ENCODE measurements around the gene GP2.
"Not testable (repeated sequence)": the region's sequence is repeated elsewhere in the genome, so short reads cannot be mapped to it uniquely, and the experiment has no call there.

The GP2 gene

DNA sequence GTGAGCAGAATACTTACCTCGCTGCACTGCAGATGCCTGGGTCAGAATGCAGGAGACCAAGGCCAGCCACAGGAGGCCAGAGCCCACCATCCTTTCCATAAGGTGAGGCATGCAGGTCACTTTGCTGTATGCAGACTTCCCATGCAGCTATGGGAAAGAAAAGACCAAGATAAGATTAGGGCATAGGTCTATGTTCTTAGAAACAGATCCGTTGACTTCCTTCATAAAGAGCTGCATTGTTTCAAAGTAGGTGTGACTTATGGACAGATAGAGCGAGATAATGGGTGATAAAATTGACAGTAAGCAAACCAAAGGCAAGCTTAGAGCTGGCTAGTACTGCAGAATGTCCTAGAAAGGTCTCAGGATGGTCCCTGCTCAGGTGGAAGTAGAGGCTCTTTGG lies 992 bp downstream of the GP2 start:
- DNase-seq (ENCODE audit: low read depth in 2 of 3, low spot score in 2 of 3): no peak

GRCh38 chr16:20325005-20325404 lies 2.3 kb downstream of the GP2 start:
- DNase-seq (ENCODE audit: low read depth in 2 of 3, low spot score in 2 of 3): no peak

DNA sequence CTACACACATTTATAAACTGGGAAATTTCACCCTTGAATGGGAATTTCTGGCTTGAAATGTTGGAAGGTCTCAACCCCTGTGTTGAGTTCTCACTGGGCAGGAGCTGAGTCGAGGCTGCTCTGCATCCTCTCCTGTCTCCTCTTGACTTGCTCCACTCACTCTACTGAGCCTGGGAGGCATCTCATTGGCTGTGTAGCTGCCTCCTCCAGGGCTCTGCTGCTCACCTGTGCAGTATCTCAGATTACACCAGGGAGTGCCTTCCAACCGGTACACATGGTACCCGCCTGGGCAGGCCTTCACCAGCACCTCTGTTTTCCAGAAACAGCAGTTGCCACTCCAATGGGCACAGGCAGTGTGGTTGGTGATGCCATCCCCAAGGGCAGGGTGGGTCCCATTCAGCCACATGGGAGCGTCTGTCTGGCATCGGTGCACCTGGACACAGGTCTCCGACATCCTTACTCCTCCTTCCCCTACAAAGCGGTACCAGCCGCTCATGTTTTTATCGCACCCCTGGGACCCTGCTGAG lies 3.7 kb downstream of the GP2 start:
- DNase-seq (ENCODE audit: low read depth in 2 of 3, low spot score in 2 of 3): no peak

DNA sequence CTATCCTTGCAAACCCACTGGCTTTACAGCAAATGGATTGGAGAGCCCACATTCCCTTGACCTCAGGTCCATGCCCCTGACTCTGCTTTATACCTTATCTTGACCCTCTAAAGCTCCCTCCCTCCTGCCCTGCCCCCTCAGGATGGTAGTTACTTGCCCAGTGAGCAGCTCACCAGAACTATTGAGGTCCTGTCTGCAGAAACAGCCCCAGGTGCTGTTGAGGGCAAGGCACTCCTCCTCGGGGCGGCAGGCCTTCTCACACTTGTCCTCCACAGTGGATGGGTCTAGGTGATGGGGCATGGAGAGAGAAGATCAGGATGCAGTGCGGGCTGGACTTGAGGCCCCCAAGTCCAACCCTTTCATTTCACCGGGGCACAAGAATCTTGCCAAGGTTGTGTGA lies 4.6 kb downstream of the GP2 start:
- DNase-seq (ENCODE audit: low read depth in 2 of 3, low spot score in 2 of 3): no peak

DNA sequence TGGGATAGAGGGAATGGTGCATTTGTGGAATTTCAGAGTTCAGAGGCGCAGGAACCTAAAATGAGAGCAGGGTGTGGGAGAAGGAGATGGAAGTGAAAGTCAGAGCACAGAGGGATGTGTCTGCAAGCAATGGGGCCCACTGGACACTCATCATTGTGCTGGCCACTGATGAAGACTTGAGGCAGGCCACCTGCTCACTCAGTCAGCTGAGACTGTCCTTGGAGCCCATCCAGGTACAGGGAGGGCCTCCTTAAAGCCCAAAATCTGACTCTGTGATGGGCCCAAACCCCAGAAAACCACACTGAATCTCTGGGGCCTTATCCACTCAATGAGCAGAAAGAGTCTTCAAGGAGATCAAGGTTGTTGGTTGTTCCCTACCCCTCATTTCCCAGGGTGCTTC lies 5.6 kb downstream of the GP2 start:
- no peak for DNase-seq (ENCODE audit: low read depth in 2 of 3, low spot score in 2 of 3)

DNA sequence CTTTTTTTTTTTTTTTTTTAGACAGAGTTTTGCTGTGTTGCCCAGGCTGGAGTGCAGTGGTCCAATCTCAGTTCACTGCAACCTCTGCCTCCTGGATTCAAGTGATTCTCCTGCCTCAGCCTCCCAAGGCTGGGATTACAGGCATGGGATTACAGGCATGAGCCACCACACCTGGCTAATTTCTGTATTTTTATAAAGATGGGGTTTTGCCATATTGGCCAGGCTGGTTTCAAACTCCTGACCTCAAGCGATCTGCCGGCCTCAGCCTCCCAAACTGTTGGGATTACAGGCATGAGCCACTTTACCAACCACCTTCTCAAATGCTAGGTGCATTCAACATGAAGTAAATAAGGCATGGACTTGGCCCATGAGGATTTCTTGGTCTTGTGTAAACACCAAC lies 6.3 kb downstream of the GP2 start:
- not testable (repeated sequence) for DNase-seq (ENCODE audit: low read depth in 2 of 3, low spot score in 2 of 3)

GRCh38 chr16:20320592-20320991 lies 6.7 kb downstream of the GP2 start:
- DNase-seq (ENCODE audit: low read depth in 2 of 3, low spot score in 2 of 3): no peak

DNA sequence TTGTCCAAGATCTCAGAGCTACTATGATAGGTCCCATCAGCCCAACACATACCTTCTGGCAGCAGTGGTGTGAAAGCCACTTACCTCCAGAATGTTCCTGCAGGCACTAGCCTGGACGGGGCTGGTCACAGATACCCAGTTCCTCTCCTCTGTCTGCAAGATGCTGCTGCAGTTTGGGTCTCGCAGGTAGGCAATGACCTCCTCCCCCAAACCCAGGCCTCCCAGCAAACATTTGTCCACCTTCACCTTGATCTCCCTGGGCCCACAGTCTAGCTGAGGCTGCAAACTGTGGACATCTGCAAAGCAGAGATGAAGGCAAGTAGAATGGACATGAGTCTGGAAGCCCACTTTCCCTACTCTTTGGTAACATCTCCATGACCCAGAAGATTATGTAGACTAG lies 7.1 kb downstream of the GP2 start:
- DNase-seq (ENCODE audit: low read depth in 2 of 3, low spot score in 2 of 3): no peak

- DNase-seq (ENCODE audit: low read depth in 2 of 3, low spot score in 2 of 3): no peak
These were observed 7.9 kb downstream of the GP2 start for GRCh38 chr16:20319406-20319805.

DNA sequence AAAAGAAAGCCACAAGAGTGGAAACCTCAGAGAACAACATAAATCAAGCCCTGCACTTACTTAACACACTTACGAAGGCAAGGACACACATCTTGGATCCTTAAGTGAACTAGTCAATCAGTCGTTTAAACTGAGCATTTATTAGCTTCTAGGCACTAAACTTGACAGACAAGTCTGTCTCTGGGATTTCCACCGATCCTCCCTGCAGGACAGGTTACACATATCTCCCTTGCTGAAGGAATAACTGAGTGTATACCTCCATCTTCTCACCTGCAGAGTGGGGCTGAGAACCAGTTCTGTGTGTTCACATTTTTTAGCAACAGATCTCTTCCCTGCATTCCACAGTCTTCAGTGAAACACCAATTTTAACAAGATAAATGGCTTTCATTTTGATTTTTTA lies 8.9 kb downstream of the GP2 start:
- DNase-seq (ENCODE audit: low read depth in 2 of 3, low spot score in 2 of 3): no peak

- no peak for DNase-seq (ENCODE audit: low read depth in 2 of 3, low spot score in 2 of 3)
These were observed 9.3 kb downstream of the GP2 start for GRCh38 chr16:20318006-20318405.

DNA sequence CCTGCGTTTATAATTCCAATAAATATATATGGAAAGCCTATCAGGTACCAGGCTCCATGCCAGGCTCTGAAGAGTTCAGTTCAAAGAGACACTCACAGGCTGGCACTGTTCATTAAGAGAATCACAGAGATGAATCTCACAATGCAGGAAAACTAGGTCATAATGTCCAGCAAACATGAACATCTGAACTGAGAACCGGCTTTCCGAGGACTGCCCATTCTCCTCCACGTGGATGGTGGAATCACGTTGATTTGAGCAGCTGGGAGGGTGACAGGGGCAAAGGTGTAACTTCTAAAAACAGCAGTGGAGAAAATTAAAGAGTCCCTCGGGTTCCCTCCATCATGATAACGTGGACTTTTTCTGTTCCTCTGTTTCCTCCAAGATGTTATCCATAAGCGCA lies 10.2 kb downstream of the GP2 start:
- DNase-seq (ENCODE audit: low read depth in 2 of 3, low spot score in 2 of 3): no peak

DNA sequence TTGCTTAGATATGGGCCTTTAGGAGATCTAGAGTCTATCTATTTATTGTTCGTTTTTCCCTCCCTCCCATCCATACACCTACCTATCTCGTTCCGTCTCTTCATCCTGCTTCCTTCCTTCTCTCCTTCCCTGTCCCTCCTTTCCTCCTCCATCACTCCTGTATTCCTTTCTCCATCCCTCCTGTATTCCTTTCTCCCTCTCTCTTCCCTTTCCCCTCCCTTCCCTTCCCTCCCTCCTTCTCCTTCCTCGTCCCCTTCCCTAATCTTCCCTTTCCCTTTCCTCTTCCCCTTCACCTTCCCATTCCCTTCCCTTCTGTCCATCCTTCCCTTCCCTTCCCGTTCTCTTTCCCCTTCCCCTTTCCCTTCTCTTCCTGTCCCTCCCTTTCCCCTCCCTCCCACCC lies 10.6 kb downstream of the GP2 start:
- no peak for DNase-seq (ENCODE audit: low read depth in 2 of 3, low spot score in 2 of 3)

- no peak for DNase-seq (ENCODE audit: low read depth in 2 of 3, low spot score in 2 of 3)
These were observed 11.5 kb downstream of the GP2 start for GRCh38 chr16:20315764-20316163.

DNA sequence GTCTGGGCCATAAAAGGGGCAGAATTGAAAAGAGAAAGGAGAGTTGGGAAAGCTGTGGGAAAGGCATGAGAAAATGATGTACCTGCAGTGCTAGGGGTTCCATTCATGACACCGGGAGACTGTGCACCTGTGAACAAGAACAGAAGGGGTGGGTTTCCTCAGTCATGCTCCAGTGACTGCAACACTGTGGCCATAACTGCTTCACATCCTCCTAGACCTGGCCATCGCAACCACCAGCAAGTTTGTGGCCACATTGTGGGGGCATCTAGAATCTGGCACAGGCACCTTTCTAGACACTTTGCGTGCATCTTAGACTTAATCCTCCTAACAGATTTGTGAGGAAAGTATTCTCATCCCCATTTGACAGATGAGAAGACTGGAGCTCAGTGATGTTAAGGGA lies 12.7 kb downstream of the GP2 start:
- DNase-seq (ENCODE audit: low read depth in 2 of 3, low spot score in 2 of 3): no peak

GRCh38 chr16:20313741-20314140 lies 13.6 kb downstream of the GP2 start:
- no peak for DNase-seq (ENCODE audit: low read depth in 2 of 3, low spot score in 2 of 3)

DNA sequence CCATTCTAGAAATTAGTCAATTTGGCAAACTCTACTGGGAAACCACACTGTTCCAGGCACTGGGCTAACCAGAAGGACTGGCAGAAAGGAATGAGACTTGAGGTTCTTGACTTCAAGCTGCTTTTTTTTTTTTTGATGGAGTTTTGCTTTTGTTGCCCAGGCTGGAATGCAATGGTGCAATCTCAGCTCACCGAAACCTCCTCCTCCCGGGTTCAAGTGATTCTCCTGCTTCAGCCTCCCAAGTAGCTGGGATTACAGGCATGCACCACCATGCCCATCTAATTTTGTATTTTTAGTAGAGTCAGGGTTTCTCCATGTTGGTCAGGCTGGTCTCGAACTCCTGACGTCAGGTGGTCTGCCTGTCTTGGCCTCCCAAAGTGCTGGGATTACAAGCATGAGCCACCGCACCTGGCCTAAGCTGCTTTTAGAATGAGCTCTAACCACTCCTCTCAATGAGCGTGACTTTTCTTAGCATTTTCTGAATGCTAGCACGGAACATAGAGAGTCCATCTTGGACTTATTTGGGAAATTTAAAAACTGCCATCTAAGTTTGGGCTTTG lies 14.7 kb downstream of the GP2 start:
- not testable (repeated sequence) for DNase-seq (ENCODE audit: low read depth in 2 of 3, low spot score in 2 of 3)

- no peak for DNase-seq (ENCODE audit: low read depth in 2 of 3, low spot score in 2 of 3)
These were observed 15.8 kb downstream of the GP2 start for GRCh38 chr16:20311548-20311947.

- DNase-seq (ENCODE audit: low read depth in 2 of 3, low spot score in 2 of 3): no peak
These were observed 16.6 kb downstream of the GP2 start for GRCh38 chr16:20310421-20311395.

DNA sequence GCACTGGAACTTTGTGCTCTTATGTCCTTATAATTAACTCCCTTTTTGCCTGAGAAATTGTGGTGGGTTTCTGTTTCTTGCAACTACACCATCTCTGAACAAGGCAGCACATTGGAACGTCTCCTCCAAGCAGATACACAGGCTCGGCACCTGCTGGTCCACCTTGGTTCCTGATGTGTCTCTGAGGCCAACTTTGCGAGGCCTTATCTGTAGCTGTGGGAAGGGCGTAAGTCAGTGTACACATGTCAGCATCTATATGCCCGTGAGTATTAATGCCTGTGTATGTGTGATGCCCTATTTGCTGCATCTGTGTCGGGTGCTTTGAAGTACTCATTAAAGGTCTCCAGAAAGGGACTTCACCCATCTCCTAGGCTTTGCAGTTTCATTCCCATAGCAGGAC lies 17.5 kb downstream of the GP2 start:
- no peak for DNase-seq (ENCODE audit: low read depth in 2 of 3, low spot score in 2 of 3)

DNA sequence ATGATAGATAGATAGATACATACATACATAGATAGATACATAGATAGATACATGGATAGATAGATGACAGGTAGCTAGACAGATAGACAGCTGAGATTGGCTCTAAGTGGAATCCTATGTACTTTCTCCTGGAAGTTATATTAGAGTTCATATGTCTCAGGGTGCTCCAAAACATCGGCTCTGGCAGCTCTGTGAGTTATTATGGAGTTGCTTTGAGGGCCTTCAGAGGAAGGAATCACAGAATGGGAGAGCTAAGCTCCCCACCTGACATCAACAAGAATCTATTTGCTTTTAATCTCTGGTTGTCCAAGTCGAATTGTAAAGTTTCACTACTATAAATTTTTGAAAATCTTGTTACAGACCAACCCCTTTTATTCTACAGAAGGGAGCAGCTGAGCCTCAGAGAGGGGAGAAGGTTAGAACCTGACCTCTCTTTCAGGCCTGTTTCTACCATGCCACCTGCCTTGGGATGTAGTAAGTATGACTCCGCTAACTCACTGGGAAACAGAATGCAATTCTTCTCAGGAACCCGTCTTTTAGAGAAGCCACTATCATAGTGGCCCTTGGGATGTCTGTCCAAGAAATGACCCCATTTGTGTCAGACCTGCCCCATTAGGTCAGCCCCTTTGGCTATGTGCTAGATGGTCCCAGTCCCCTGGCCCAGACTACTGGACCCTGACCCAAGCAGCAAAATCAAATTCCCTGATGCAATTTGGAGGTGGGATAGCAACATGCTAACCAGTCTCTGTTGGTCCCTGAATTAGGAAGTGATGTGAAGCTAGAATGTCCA lies 18.3 kb downstream of the GP2 start:
- no peak for DNase-seq (ENCODE audit: low read depth in 2 of 3, low spot score in 2 of 3)

- no peak for DNase-seq (ENCODE audit: low read depth in 2 of 3, low spot score in 2 of 3)
These were observed 19.0 kb downstream of the GP2 start for GRCh38 chr16:20308266-20308665.
